Ovary (tissue), 9 donors: ENCODE measurements around the gene PRR36. TPM values are rescaled to one million over a fixed set of nuclear protein-coding genes. Genes with fewer than 3 reads are reported as not detected.

Experiments used
- DNase-seq, 5 donors: peaks; one replicate each; pipeline ENCODE4 v3.0.0-alpha.2; 2019 to 2020
- H3K27ac ChIP-seq, 2 donors: fragments of 200-600 bp; one replicate each; pipeline versions ENCODE4 v1.5.1 to v1.8.0; 2019 to 2022
- H3K27me3 ChIP-seq: fragments of 200-600 bp; one replicate; pipeline ENCODE4 v1.8.0; 2022
- H3K36me3 ChIP-seq: fragments of 200-600 bp; sonication (generic); one replicate; pipeline ENCODE4 v1.5.1; 2019
- H3K4me1 ChIP-seq: one replicate; pipeline ENCODE4 v1.8.1; 2013; ENCODE audit warnings: mild to moderate bottlenecking, moderate library complexity; ENCODE audit not compliant: insufficient read depth
- H3K4me3 ChIP-seq: fragments of 200-600 bp; sonication (generic); one replicate; pipeline ENCODE4 v1.5.1; 2017
- H3K9me3 ChIP-seq, 2 donors: fragments of 200-600 bp in 1 of 2; sonication (generic) in 1 of 2; one replicate each; pipeline versions ENCODE4 v1.5.1 to v1.8.1; 2013 to 2019; ENCODE audit warnings: mild to moderate bottlenecking in 1 of 2, moderate library complexity in 1 of 2
- CTCF ChIP-seq, 3 donors: fragments of 450-650 bp in 2 of 3; fragments of 200-600 bp in 1 of 3; IDR thresholded peaks; one replicate each; pipeline versions ENCODE4 v1.5.1 to v1.8.0; 2016 to 2022; ENCODE audit warnings: antibody characterized with exemption in 3 of 3, mild to moderate bottlenecking in 1 of 3
- EP300 ChIP-seq: sonication (generic); formaldehyde crosslinking; IDR thresholded peaks from one replicate; pipeline ENCODE4 v1.6.1; 2017; ENCODE audit warnings: antibody characterized with exemption
- POLR2A ChIP-seq: fragments of 450-650 bp; IDR thresholded peaks from one replicate; pipeline ENCODE4 v1.6.1; 2017; ENCODE audit warnings: antibody characterized with exemption, mild to moderate bottlenecking, moderate library complexity
- WGBS, 3 donors: extraction: QIAGEN DNeasy Blood & Tissue Kit in 1 of 3; methylation state at CpG; one replicate each; pipeline versions ENCODE4 v1.1.5 to v1.1.7; 2013 to 2017; 5-methylcytosine and 5-hydroxymethylcytosine counted together
- intact Hi-C, 4 donors: fragments of 100-400 bp; cut with DNase I; formaldehyde crosslinking; loops; one replicate each; pipeline versions ENCODE4 v1.11.0 to v1.15.1; 2022 to 2023
- polyA plus RNA-seq, 2 donors: library from polyadenylated mRNA; stranded (reverse); fragments of 200-250 nt in 1 of 2; fragments of 350-450 nt in 1 of 2; fragmentation: Illumina TruSeq in 1 of 2; extraction: RNeasy Lipid Tissue Mini Kit (QIAGEN cat#74804) in 1 of 2; gene quantifications; one replicate each; pipeline ENCODE4 v1.2.3, GENCODE V29; 2013 to 2014
- total RNA-seq, 7 donors: library from RNA; depleted of rRNA in 2 of 7; stranded (reverse); fragments of >200 nt in 2 of 7; fragmentation: NEBNext Ultra II Directional in 3 of 7; extraction: Animal tissue kit (Norgen Biotek cat#: 25700) in 3 of 7; gene quantifications; one replicate each; pipeline versions ENCODE4 v1.1.0 to v1.2.4, GENCODE V29; 2016 to 2023
- donor health status: DM: no; HTN: no; CAD: no; lungs with moderate emphysema.
- donor health status: DM: no; HTN: no; CAD: no.
- donor health status: Bipolar disorder and iron deficiency.
- donor health status: DM: yes; HTN: yes; CAD: no.
- donor health status: DM: no; HTN: no; CAD: no.
- donor health status: DM: yes; HTN: yes; CAD: no.

The PRR36 gene
- total and polyA plus RNA-seq, 9 donors = 0.05 to 2.2 (median 0.60) TPM

DNA sequence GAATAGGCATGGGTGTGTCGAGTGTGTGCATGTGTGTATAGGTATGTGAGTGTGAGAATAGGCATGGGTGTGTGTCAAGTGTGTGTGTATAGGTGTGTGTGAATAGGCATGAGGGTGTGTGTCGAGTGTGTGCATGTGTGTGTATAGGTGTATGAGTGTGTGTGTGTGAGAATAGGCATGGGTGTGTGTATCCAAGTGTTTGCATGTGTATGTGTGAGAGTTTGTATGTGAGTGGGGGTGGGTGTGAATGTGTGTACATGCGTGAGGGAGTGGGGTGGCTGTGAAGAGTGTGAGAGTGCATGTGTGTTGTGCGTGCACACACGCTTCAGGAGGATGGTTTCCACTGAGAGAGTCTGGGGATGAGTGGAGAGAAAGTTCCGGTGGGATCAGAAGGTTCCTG, 30.7 kb downstream of the PRR36 start:
- DNase-seq = no peak
- Histone ChIP-seq H3K36me3 (no peaks in the 10 kb centered on the region), H3K9me3 (no peaks in the 10 kb centered on the region), H3K27ac (no peak overlapping the region), H3K27me3 (no peaks in the 10 kb centered on the region), H3K4me3 (no peak overlapping the region), H3K4me1 (no peaks in the 10 kb centered on the region)
- TF ChIP-seq EP300 (no peak), POLR2A (no peak), CTCF (IDR thresholded peaks at IDR 0.05) (no peak)
- 88 to 90% (median 89%) methylated on average over 6 of the region's 6 CpGs for WGBS, 3 donors
- intact Hi-C loops = no loop called here

DNA sequence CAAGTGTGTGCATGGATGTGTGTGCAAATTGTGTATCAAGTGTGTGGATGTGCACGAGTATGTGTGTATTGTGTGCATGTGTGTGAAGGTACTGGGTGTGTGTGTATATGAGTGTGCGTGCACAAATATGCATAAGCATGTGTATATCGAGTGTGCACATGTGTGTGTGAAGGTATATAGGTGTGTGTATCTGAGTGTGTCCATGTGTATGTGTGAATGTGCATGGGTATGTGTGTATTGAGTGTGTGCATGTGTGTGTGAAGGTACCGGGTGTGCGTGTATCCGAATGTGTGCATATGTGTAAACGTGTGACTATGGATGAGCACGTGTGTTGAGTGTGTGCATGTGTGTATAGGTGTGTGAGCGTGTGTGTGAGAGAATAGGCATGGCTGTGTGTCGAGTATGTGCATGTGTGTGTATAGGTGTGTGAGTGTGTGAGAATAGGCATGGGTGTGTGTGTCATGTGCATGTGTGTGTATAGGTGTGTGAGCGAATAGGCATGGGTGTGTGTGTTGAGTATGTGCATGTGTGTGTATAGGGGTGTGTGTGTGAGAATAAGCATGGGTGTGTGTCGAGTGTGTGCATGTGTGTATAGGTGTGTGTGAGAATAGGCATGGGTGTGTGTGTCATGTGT, 31.4 kb downstream of the PRR36 start:
- TF ChIP-seq CTCF (IDR thresholded peaks at IDR 0.05) (no peak), POLR2A (no peak), EP300 (no peak)
- intact Hi-C loops = no loop called here
- H3K9me3 ChIP-seq = no peaks in the 10 kb centered on the region
- no peaks in the 10 kb centered on the region for H3K27me3 ChIP-seq
- no peak overlapping the region for H3K4me3 ChIP-seq
- H3K27ac ChIP-seq = no peak overlapping the region
- WGBS, 3 donors = 92 to 94% (median 93%) methylated on average over 12 of the region's 12 CpGs
- DNase-seq = no peak
- H3K36me3 ChIP-seq = no peaks in the 10 kb centered on the region
- no peaks in the 10 kb centered on the region for H3K4me1 ChIP-seq

GRCh38 chr19:7841751-7842660, 32.2 kb downstream of the PRR36 start:
- Histone ChIP-seq H3K4me1 (no peaks in the 10 kb centered on the region), H3K4me3 (no peak overlapping the region), H3K27ac (no peak overlapping the region), H3K27me3 (no peaks in the 10 kb centered on the region), H3K9me3 (no peaks in the 10 kb centered on the region), H3K36me3 (no peaks in the 10 kb centered on the region)
- TF ChIP-seq EP300 (no peak), POLR2A (no peak), CTCF (IDR thresholded peaks at IDR 0.05) (no peak)
- 89 to 94% (median 90%) methylated on average over 11 of the region's 11 CpGs for WGBS, 3 donors
- intact Hi-C loops = no loop called here
- DNase-seq = no peak

DNA sequence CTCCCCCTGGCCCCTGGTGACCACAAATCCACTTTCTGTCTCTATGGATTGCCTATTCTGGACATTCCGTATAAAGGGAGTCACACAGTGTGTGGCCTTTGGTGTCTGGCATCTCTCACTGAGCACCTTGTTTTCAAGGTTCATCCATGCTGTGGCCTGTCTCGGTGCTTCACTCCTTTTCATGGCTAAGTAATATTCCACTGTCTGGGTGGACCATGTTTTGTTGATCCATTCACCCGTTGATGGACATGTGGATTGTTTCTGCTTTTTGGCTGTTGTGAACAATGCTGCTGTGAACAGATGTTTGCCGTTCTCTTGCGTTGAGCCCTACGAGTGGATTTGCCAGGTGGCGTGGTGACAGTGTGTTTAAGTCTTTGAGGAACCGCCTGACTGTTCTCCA, 33.6 kb downstream of the PRR36 start:
- Histone ChIP-seq H3K4me3 (no peak overlapping the region), H3K36me3 (no peaks in the 10 kb centered on the region), H3K4me1 (no peaks in the 10 kb centered on the region), H3K27me3 (no peaks in the 10 kb centered on the region), H3K9me3 (no peaks in the 10 kb centered on the region), H3K27ac (no peak overlapping the region)
- no peak for DNase-seq
- TF ChIP-seq POLR2A = no peak
- no peak for TF ChIP-seq CTCF (IDR thresholded peaks at IDR 0.05)
- no peak for TF ChIP-seq EP300
- intact Hi-C loops = no loop called here
- WGBS, 3 donors = 82 to 93% (median 87%) methylated on average over 8 of the region's 8 CpGs
